ENCODE data around the gene EIF3D.

The EIF3D gene

GRCh38 chr22:36564422-36565158 is 35.6 kb upstream of the EIF3D start:
- H3K9me3 Mint-ChIP-seq: no peaks in the 10 kb centered on the region
- H3K4me1 Mint-ChIP-seq: peaks cover 11% of the 10 kb centered on the region

GRCh38 chr22:36563898-36564297 is 34.9 kb upstream of the EIF3D start:
- no peak overlapping the region for H3K4me3 Mint-ChIP-seq
- no peak overlapping the region for H3K27ac Mint-ChIP-seq
- H3K9me3 Mint-ChIP-seq: no peaks in the 10 kb centered on the region
- H3K4me1 Mint-ChIP-seq: peaks cover 11% of the 10 kb centered on the region
- TF ChIP-seq, protein P1, sequence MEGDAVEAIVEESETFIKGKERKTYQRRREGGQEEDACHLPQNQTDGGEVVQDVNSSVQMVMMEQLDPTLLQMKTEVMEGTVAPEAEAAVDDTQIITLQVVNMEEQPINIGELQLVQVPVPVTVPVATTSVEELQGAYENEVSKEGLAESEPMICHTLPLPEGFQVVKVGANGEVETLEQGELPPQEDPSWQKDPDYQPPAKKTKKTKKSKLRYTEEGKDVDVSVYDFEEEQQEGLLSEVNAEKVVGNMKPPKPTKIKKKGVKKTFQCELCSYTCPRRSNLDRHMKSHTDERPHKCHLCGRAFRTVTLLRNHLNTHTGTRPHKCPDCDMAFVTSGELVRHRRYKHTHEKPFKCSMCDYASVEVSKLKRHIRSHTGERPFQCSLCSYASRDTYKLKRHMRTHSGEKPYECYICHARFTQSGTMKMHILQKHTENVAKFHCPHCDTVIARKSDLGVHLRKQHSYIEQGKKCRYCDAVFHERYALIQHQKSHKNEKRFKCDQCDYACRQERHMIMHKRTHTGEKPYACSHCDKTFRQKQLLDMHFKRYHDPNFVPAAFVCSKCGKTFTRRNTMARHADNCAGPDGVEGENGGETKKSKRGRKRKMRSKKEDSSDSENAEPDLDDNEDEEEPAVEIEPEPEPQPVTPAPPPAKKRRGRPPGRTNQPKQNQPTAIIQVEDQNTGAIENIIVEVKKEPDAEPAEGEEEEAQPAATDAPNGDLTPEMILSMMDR (IDR thresholded peaks at IDR 0.05; ENCODE audit: unreplicated experiment in 3 of 3): no peak
- peaks cover 24% of the 10 kb centered on the region for H3K27me3 Mint-ChIP-seq (ENCODE audit: low read depth)
- no peaks in the 10 kb centered on the region for H3K36me3 Mint-ChIP-seq (ENCODE audit: low read depth)

More at GRCh38 chr22:36564422-36565158, 35.6 kb upstream of the EIF3D start:
- TF ChIP-seq, protein P1 (IDR thresholded peaks at IDR 0.05; ENCODE audit: unreplicated experiment in 3 of 3): no peak
- no peaks in the 10 kb centered on the region for H3K36me3 Mint-ChIP-seq (ENCODE audit: low read depth)
- H3K27ac Mint-ChIP-seq: no peak overlapping the region
- peaks cover 25% of the 10 kb centered on the region for H3K27me3 Mint-ChIP-seq (ENCODE audit: low read depth)
- no peak overlapping the region for H3K4me3 Mint-ChIP-seq

DNA sequence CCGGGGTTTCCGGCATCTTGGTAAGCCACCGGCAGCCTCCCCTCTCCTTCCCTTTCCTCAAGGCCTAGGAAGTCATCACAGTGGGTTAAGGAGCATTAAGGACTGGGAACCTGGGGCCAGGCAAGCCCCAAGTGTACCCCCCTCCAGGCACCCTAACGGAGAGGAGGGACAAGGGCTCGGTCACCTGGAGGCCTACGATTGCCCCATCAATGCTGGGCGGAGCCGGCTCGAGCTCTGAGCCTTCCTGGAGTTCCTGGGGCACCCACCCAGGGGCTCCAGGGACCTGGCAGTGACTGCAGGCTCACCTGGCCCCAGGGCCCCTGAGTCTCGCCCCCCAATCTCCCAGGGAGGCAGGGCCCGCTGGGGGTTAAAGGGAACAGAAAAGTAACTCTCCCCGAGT is 34.5 kb upstream of the EIF3D start:
- Mint-ChIP-seq H3K27me3 (ENCODE audit: low read depth) (peaks cover 24% of the 10 kb centered on the region), H3K4me3 (no peak overlapping the region), H3K4me1 (peaks cover 11% of the 10 kb centered on the region), H3K27ac (no peak overlapping the region), H3K9me3 (no peaks in the 10 kb centered on the region), H3K36me3 (ENCODE audit: low read depth) (no peaks in the 10 kb centered on the region)
- TF ChIP-seq, protein P1 (IDR thresholded peaks at IDR 0.05; ENCODE audit: unreplicated experiment in 3 of 3): no peak

- Mint-ChIP-seq H3K36me3 (ENCODE audit: low read depth) (no peaks in the 10 kb centered on the region), H3K9me3 (no peaks in the 10 kb centered on the region), H3K4me1 (peaks cover 11% of the 10 kb centered on the region), H3K27ac (no peak overlapping the region), H3K4me3 (no peak overlapping the region), H3K27me3 (ENCODE audit: low read depth) (peaks cover 23% of the 10 kb centered on the region)
- TF ChIP-seq, protein P1 (IDR thresholded peaks at IDR 0.05; ENCODE audit: unreplicated experiment in 3 of 3): no peak
Observed at GRCh38 chr22:36563001-36563400, 34.0 kb upstream of the EIF3D start.

GRCh38 chr22:36562261-36562835 is 33.4 kb upstream of the EIF3D start:
- H3K4me3 Mint-ChIP-seq: no peak overlapping the region
- H3K4me1 Mint-ChIP-seq: peaks cover 11% of the 10 kb centered on the region
- peaks cover 21% of the 10 kb centered on the region for H3K27me3 Mint-ChIP-seq (ENCODE audit: low read depth)
- TF ChIP-seq, protein P1 (IDR thresholded peaks at IDR 0.05; ENCODE audit: unreplicated experiment in 3 of 3): no peak
- H3K27ac Mint-ChIP-seq: no peak overlapping the region
- no peaks in the 10 kb centered on the region for H3K36me3 Mint-ChIP-seq (ENCODE audit: low read depth)
- no peaks in the 10 kb centered on the region for H3K9me3 Mint-ChIP-seq
